Colonic mucosa (tissue), 4 donors: Measurements from ENCODE around the gene DEPDC7. TPM values are rescaled to one million over a fixed set of nuclear protein-coding genes. Genes with fewer than 3 reads are reported as not detected.
A peak's percentile ranks its signal among the peaks of the same experiment; 100 is the strongest.
"Not testable (repeated sequence)": the region's sequence is repeated elsewhere in the genome, so short reads cannot be mapped to it uniquely, and the experiment has no call there.

Source experiments
- DNase-seq: peaks from one replicate; pipeline ENCODE4 v3.0.0-alpha.2; 2020
- H3K27ac ChIP-seq: fragments of 200-600 bp; one replicate; pipeline ENCODE4 v1.8.0; 2021
- H3K27me3 ChIP-seq: fragments of 200-600 bp; one replicate; pipeline ENCODE4 v1.8.0; 2021
- H3K36me3 ChIP-seq: fragments of 200-600 bp; one replicate; pipeline ENCODE4 v1.8.0; 2021
- H3K4me1 ChIP-seq: fragments of 200-600 bp; one replicate; pipeline ENCODE4 v1.8.0; 2021; ENCODE audit warnings: mild to moderate bottlenecking
- H3K4me3 ChIP-seq: fragments of 200-600 bp; one replicate; pipeline ENCODE4 v1.8.0; 2021
- H3K9ac ChIP-seq, 2 donors: one replicate each; pipeline ENCODE4 v1.7.0; 2013; ENCODE audit warnings: control low read depth in 2 of 2, low read depth in 2 of 2, low read length in 2 of 2
- H3K9me3 ChIP-seq: fragments of 200-600 bp; one replicate; pipeline ENCODE4 v1.8.0; 2021
- CTCF ChIP-seq: fragments of 200-600 bp; IDR thresholded peaks from one replicate; pipeline ENCODE4 v1.8.0; 2022; ENCODE audit warnings: antibody characterized with exemption, mild to moderate bottlenecking
- intact Hi-C: fragments of 100-400 bp; cut with DNase I; formaldehyde crosslinking; loops from one replicate; pipeline ENCODE4 v1.14.1; 2022
- total RNA-seq, 2 donors: library from RNA; stranded (reverse); fragmentation: NEBNext Ultra II Directional in 1 of 2; extraction: Animal tissue kit (Norgen Biotek cat#: 25700) in 1 of 2; gene quantifications; one replicate each; pipeline ENCODE4 v1.2.1, GENCODE V29; 2021
- donor health status: healthy.
- donor health status: DM: no; HTN: no; CAD: no.
- donor health status: DM: no; HTN: no; CAD: no.

DEPDC7 gene
- total RNA-seq, 2 donors from 2014 or later: 6.1 to 7.5 TPM

- Histone ChIP-seq H3K9ac (no peak overlapping the region), H3K4me3 (no peak overlapping the region), H3K27me3 (no peaks in the 10 kb centered on the region), H3K4me1 (peaks cover 8% of the 10 kb centered on the region), H3K27ac (no peak overlapping the region), H3K9me3 (no peaks in the 10 kb centered on the region), H3K36me3 (peaks cover 10% of the 10 kb centered on the region)
- no peak for TF ChIP-seq CTCF
- no peak for DNase-seq
- intact Hi-C loops: no loop called here
Observed at GRCh38 chr11:33044285-33044756, 28.6 kb downstream of the DEPDC7 start.

GRCh38 chr11:33045551-33046255 lies 30.0 kb downstream of the DEPDC7 start:
- H3K4me1 ChIP-seq: peaks cover 8% of the 10 kb centered on the region
- no peaks in the 10 kb centered on the region for H3K27me3 ChIP-seq
- intact Hi-C loops: no loop called here
- no peak overlapping the region for H3K9ac ChIP-seq
- H3K9me3 ChIP-seq: no peaks in the 10 kb centered on the region
- peaks cover 10% of the 10 kb centered on the region for H3K36me3 ChIP-seq
- peak; percentile 80 for DNase-seq
- H3K27ac ChIP-seq: no peak overlapping the region
- TF ChIP-seq CTCF: no peak
- H3K4me3 ChIP-seq: no peak overlapping the region

GRCh38 chr11:33048701-33049100 lies 33.0 kb downstream of the DEPDC7 start:
- H3K9ac ChIP-seq, H3K4me1 ChIP-seq, H3K36me3 ChIP-seq, intact Hi-C loops, H3K4me3 ChIP-seq, H3K27me3 ChIP-seq, DNase-seq, H3K27ac ChIP-seq, H3K9me3 ChIP-seq: not testable (repeated sequence)

- H3K4me1 ChIP-seq, H3K4me3 ChIP-seq, H3K27me3 ChIP-seq, H3K9me3 ChIP-seq, H3K9ac ChIP-seq, H3K36me3 ChIP-seq, DNase-seq, intact Hi-C loops: not testable (repeated sequence)
- peak overlapping the region; percentile 63 for H3K27ac ChIP-seq
Observed at GRCh38 chr11:33049565-33050408, 34.1 kb downstream of the DEPDC7 start.

- no peak for DNase-seq
- no peaks in the 10 kb centered on the region for H3K9me3 ChIP-seq
- H3K9ac ChIP-seq: no peak overlapping the region
- no peaks in the 10 kb centered on the region for H3K27me3 ChIP-seq
- TF ChIP-seq CTCF: no peak
- no peak overlapping the region for H3K4me3 ChIP-seq
- H3K36me3 ChIP-seq: no peaks in the 10 kb centered on the region
- intact Hi-C loops: no loop called here
- no peak overlapping the region for H3K27ac ChIP-seq
- H3K4me1 ChIP-seq: peaks cover 4% of the 10 kb centered on the region
Observed at GRCh38 chr11:33052231-33052630, 36.6 kb downstream of the DEPDC7 start.

- no peak overlapping the region for H3K9ac ChIP-seq
- H3K27me3 ChIP-seq: no peaks in the 10 kb centered on the region
- no peak for TF ChIP-seq CTCF
- H3K36me3 ChIP-seq: no peaks in the 10 kb centered on the region
- no peak overlapping the region for H3K27ac ChIP-seq
- intact Hi-C loops: no loop called here
- H3K9me3 ChIP-seq: no peaks in the 10 kb centered on the region
- H3K4me3 ChIP-seq: no peak overlapping the region
- DNase-seq: no peak
- H3K4me1 ChIP-seq: peaks cover under 1% of the 10 kb centered on the region
Observed at GRCh38 chr11:33055375-33055774, 39.7 kb downstream of the DEPDC7 start.
